IMR-90 (cell line): ENCODE data around the gene NOL12. TPM values are rescaled to one million over a fixed set of nuclear protein-coding genes. Genes with fewer than 3 reads are reported as not detected.

Experiments used
- ATAC-seq: fragments of 200-7000 bp; cut with Tn5 transposase; 2 replicates; pipeline ENCODE4 v1.9.1; 2020; ENCODE audit warnings: low read depth, mild to moderate bottlenecking, moderate library complexity
- BruUV-seq: library from RNA; stranded (reverse); fragments of 400-500 nt; replicated peaks from 2 replicates; lab custom pipeline; 2021; lab: Mats Ljungman, UMichigan
- CTCF ChIA-PET: fragments of 300-600 bp; formaldehyde crosslinking; extraction: SDS; loops from one replicate; lab custom pipeline; 2021; ENCODE audit warnings: antibody characterized with exemption; lab: Yijun Ruan, JAX
- POLR2A ChIA-PET: fragments of 300-600 bp; sonication (Branson Sonifier 250); formaldehyde crosslinking; loops from one replicate; lab custom pipeline; 2022; ENCODE audit warnings: antibody characterized with exemption; ENCODE audit not compliant: unreplicated experiment; lab: Charles Lee
- DNase-seq: peaks from one replicate; pipeline ENCODE4 v3.0.0; 2013
- H2AFZ ChIP-seq: replicated peaks from 2 replicates; pipeline ENCODE3; 2013; ENCODE audit warnings: low read length, mild to moderate bottlenecking; ENCODE audit not compliant: poor library complexity
- H2AK5ac ChIP-seq: 2 replicates; pipeline ENCODE4 v1.6.1; 2013; ENCODE audit warnings: low read depth, low read length, inconsistent platforms
- H2AK9ac ChIP-seq: replicated peaks from 2 replicates; pipeline ENCODE3; 2013; ENCODE audit warnings: mild to moderate bottlenecking, low read depth, low read length, moderate library complexity; ENCODE audit not compliant: poor library complexity
- H2BK120ac ChIP-seq: 2 replicates; pipeline ENCODE4 v1.6.1; 2013; ENCODE audit warnings: low read depth, low read length, inconsistent platforms
- H2BK15ac ChIP-seq: 3 replicates; pipeline ENCODE4 v1.6.1; 2013; ENCODE audit warnings: low read depth, low read length, inconsistent platforms
- H2BK20ac ChIP-seq: 2 replicates; pipeline ENCODE4 v1.6.1; 2013; ENCODE audit warnings: low read depth, mild to moderate bottlenecking, inconsistent platforms, low read length, moderate library complexity
- H2BK5ac ChIP-seq: 2 replicates; pipeline ENCODE4 v1.6.1; 2013; ENCODE audit warnings: mild to moderate bottlenecking, low read depth, low read length, inconsistent platforms; ENCODE audit not compliant: poor library complexity, severe bottlenecking
- H3K14ac ChIP-seq: replicated peaks from 2 replicates; pipeline ENCODE4 v1.6.1; 2013; ENCODE audit warnings: low read depth, low read length, inconsistent platforms
- H3K18ac ChIP-seq: 2 replicates; pipeline ENCODE4 v1.6.1; 2013; ENCODE audit warnings: low read depth, low read length, control low read depth
- H3K23ac ChIP-seq: 2 replicates; pipeline ENCODE4 v1.6.1; 2013; ENCODE audit warnings: low read depth, low read length, inconsistent platforms
- H3K27ac ChIP-seq: 2 replicates; pipeline ENCODE4 v1.5.1; 2013; ENCODE audit warnings: mild to moderate bottlenecking, control low read depth, low read length; ENCODE audit not compliant: insufficient read depth
- H3K27me3 ChIP-seq: 2 replicates; pipeline ENCODE4 v1.6.1; 2013; ENCODE audit warnings: low read length; ENCODE audit not compliant: control insufficient read depth, insufficient read depth
- H3K36me3 ChIP-seq: 2 replicates; pipeline ENCODE4 v1.6.1; 2013; ENCODE audit warnings: low read length, mixed read lengths; ENCODE audit not compliant: control insufficient read depth, insufficient read depth
- H3K4ac ChIP-seq: 2 replicates; pipeline ENCODE4 v1.6.1; 2013; ENCODE audit warnings: low read depth, low read length, inconsistent platforms
- H3K4me1 ChIP-seq: 2 replicates; pipeline ENCODE4 v1.6.1; 2013; ENCODE audit warnings: low read length, mixed read lengths; ENCODE audit not compliant: control insufficient read depth, insufficient read depth
- H3K4me2 ChIP-seq: 2 replicates; pipeline ENCODE4 v1.6.1; 2013; ENCODE audit warnings: low read depth, mild to moderate bottlenecking, control low read depth, low read length, moderate library complexity
- H3K4me3 ChIP-seq: 2 replicates; pipeline ENCODE4 v1.5.1; 2013; ENCODE audit warnings: low read depth, mild to moderate bottlenecking, control low read depth, low read length, moderate library complexity; ENCODE audit not compliant: insufficient read depth
- H3K56ac ChIP-seq: 2 replicates; pipeline ENCODE4 v1.6.1; 2013; ENCODE audit warnings: low read length, inconsistent platforms; ENCODE audit not compliant: insufficient read depth; ENCODE audit errors: extremely low read depth
- H3K79me1 ChIP-seq, 2 experiments: 2 replicates each; pipeline ENCODE4 v1.6.1; 2013; ENCODE audit warnings: low read length in 2 of 2, inconsistent platforms in 1 of 2, low read depth in 1 of 2
- H3K9ac ChIP-seq: 2 replicates; pipeline ENCODE4 v1.6.1; 2013; ENCODE audit warnings: low read depth, low read length, control low read depth
- H3K9me1 ChIP-seq: 2 replicates; pipeline ENCODE4 v1.6.1; 2013; ENCODE audit warnings: low read length, inconsistent platforms; ENCODE audit not compliant: insufficient read depth
- H3K9me3 ChIP-seq: 2 replicates; pipeline ENCODE4 v1.6.1; 2013; ENCODE audit warnings: low read length; ENCODE audit not compliant: control insufficient read depth, insufficient read depth
- H4K20me1 ChIP-seq: 2 replicates; pipeline ENCODE4 v1.6.1; 2013; ENCODE audit warnings: low read length, inconsistent platforms; ENCODE audit not compliant: insufficient read depth
- H4K5ac ChIP-seq: 2 replicates; pipeline ENCODE4 v1.6.1; 2013; ENCODE audit warnings: mild to moderate bottlenecking, low read depth, low read length, control low read depth
- H4K8ac ChIP-seq, 2 experiments: 2 replicates each; pipeline ENCODE4 v1.6.1; 2013; ENCODE audit warnings: low read depth in 2 of 2, low read length in 2 of 2, control low read depth in 1 of 2, inconsistent platforms in 1 of 2
- H4K91ac ChIP-seq: 2 replicates; pipeline ENCODE4 v1.6.1; 2013; ENCODE audit warnings: low read depth, low read length, inconsistent platforms; ENCODE audit not compliant: insufficient read depth
- BHLHE40 ChIP-seq: fragments of 150-350 bp; IDR thresholded peaks from 2 replicates; pipeline ENCODE4 v1.6.1; 2016; ENCODE audit warnings: mild to moderate bottlenecking, low read depth, low read length
- FOS ChIP-seq: fragments of 150-350 bp; IDR thresholded peaks from 2 replicates; pipeline ENCODE4 v1.6.1; 2016; ENCODE audit warnings: low read depth, low read length
- MAZ ChIP-seq: IDR thresholded peaks from 2 replicates; pipeline ENCODE4 v1.6.1; 2012; ENCODE audit warnings: low read depth, mild to moderate bottlenecking, low read length, improper control_type of control experiment, moderate library complexity, borderline replicate concordance
- NFE2L2 ChIP-seq: fragments of 150-350 bp; IDR thresholded peaks from 2 replicates; pipeline ENCODE4 v1.6.1; 2016; ENCODE audit warnings: low read depth, mild to moderate bottlenecking, low read length
- POLR2A ChIP-seq: IDR thresholded peaks from 2 replicates; pipeline ENCODE4 v1.6.1; 2012; ENCODE audit warnings: mild to moderate bottlenecking, low read depth, low read length
- RAD21 ChIP-seq: IDR thresholded peaks from 2 replicates; pipeline ENCODE4 v1.6.1; 2012; ENCODE audit warnings: low read length, improper control_type of control experiment
- RCOR1 ChIP-seq: IDR thresholded peaks from 2 replicates; pipeline ENCODE4 v1.6.1; 2012; ENCODE audit warnings: mild to moderate bottlenecking, low read length, improper control_type of control experiment; ENCODE audit not compliant: insufficient replicate concordance
- RFX5 ChIP-seq: IDR thresholded peaks from 2 replicates; pipeline ENCODE4 v1.8.0; 2012; ENCODE audit warnings: low read depth, mild to moderate bottlenecking, low read length, moderate library complexity
- WGBS, 2 experiments: methylation state at CpG; one replicate each; pipeline versions ENCODE4 v1.1.5 to v1.1.7; 2013; ENCODE audit warnings: missing lambda C conversion rate in 2 of 2; ENCODE audit not compliant: insufficient read length in 1 of 2; ENCODE audit errors: extremely low coverage in 2 of 2; 5-methylcytosine and 5-hydroxymethylcytosine counted together
- dilution Hi-C: fragments of 300-500 bp; cut with HindIII; formaldehyde crosslinking; loops from one replicate; pipeline ENCODE4 v1.14.3; 2018; ENCODE audit warnings: low sequenced_read_pairs; ENCODE audit not compliant: unreplicated experiment
- in situ Hi-C: fragments of 300-500 bp; cut with MboI; formaldehyde crosslinking; loops from 3 replicates; pipeline ENCODE4 v1.14.3; 2019; ENCODE audit warnings: low sequenced_read_pairs, inconsistent platforms, mixed read lengths
- intact Hi-C: fragments of 100-400 bp; cut with micrococcal nuclease; formaldehyde crosslinking; loops from 2 replicates; pipeline ENCODE4 v1.10.0; 2022
- polyA plus RNA-seq, 3 experiments: library from polyadenylated mRNA; depleted of rRNA; stranded (reverse); fragments of >200 nt; gene quantifications; 2 replicates each; pipeline ENCODE4 v1.2.3, GENCODE V29; 2012; ENCODE audit warnings: low replicate concordance in 1 of 3
- total RNA-seq: library from RNA; depleted of rRNA; stranded (reverse); fragments of >200 nt; gene quantifications from 2 replicates; pipeline ENCODE4 v1.2.3, GENCODE V29; 2012
- TF ChIP-seq, protein P1 (sequence below): conservative IDR thresholded peaks from 2 replicates; pipeline ENCODE4 v1.5.1; 2012; ENCODE audit warnings: mild to moderate bottlenecking, low read depth, low read length, improper control_type of control experiment
- TF ChIP-seq, protein P2 (sequence below): fragments of 150-350 bp; IDR thresholded peaks from 2 replicates; pipeline ENCODE4 v1.6.1; 2016; ENCODE audit warnings: low read depth, mild to moderate bottlenecking, low read length, moderate library complexity, borderline replicate concordance

Gene NOL12
- total and polyA plus RNA-seq, 2 of the 4 experiments (the other 2 are of a cell fraction), result 16.0 to 25.6 TPM

DNA sequence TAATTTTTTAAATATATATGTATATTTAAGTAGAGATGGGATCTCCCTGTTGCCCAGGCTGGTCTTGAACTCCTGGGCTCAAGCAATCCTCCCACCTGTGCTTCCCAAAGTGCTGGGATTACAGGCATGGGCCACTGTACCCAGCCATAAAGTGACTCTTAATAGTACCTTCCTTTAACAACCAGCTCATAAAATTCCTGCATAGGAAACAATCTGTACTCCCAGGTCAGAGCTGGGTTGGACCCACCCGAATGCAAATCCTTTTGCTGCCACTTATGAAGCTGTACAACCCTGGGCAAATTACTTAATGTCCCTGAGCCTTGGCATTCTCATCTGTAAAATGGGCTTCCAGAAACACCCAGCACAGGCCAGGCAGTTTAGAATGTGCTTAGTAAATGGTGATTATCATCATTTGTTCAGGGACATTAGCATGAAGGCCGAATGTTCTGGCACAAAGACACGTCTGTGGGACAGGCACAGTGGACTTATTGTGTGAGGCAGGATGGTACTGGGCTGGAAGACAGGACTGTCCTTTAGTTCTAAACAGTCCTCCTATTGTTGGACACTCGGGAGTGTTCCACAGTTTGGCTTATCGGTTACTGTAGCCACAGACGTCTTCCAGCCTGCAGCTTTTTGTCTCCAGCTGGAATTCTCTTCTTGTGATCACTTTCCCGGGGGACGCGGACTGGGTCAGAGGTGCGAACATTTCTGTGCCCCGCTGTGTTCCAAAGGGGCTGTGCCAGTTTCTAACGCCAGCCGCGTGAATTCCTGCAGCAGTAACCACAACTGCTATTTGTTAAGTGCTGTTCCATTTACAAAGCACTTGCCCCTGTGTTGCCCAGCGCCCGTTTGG is 21.7 kb upstream of the NOL12 start (continued):
- TF ChIP-seq, protein P1, sequence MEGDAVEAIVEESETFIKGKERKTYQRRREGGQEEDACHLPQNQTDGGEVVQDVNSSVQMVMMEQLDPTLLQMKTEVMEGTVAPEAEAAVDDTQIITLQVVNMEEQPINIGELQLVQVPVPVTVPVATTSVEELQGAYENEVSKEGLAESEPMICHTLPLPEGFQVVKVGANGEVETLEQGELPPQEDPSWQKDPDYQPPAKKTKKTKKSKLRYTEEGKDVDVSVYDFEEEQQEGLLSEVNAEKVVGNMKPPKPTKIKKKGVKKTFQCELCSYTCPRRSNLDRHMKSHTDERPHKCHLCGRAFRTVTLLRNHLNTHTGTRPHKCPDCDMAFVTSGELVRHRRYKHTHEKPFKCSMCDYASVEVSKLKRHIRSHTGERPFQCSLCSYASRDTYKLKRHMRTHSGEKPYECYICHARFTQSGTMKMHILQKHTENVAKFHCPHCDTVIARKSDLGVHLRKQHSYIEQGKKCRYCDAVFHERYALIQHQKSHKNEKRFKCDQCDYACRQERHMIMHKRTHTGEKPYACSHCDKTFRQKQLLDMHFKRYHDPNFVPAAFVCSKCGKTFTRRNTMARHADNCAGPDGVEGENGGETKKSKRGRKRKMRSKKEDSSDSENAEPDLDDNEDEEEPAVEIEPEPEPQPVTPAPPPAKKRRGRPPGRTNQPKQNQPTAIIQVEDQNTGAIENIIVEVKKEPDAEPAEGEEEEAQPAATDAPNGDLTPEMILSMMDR, result no peak
- TF ChIP-seq NFE2L2, result no peak

DNA sequence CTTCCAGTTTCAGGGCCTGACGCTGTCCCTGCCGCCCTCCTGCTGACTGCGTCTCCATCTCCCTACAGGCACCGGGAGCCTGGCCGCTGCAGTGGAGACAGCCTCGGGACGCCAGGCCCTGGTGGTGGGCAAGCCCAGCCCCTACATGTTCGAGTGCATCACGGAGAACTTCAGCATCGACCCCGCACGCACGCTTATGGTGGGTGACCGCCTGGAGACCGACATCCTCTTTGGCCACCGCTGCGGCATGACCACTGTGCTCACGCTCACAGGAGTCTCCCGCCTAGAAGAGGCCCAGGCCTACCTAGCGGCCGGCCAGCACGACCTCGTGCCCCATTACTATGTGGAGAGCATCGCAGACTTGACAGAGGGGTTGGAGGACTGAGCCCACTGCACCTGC is 20.7 kb upstream of the NOL12 start:
- H4K8ac ChIP-seq, result no peak overlapping the region
- 0 out of 2 replicates have a peak, but pooled peaks cover 7% of the 10 kb centered on the region for H3K9me1 ChIP-seq
- intact Hi-C loops, result no loop called here
- no peak overlapping the region for H2BK120ac ChIP-seq
- no peak overlapping the region for H2AK9ac ChIP-seq
- no peak overlapping the region for H2BK5ac ChIP-seq
- peaks cover 20% of the 10 kb centered on the region for H3K4me1 ChIP-seq
- no TSS peak for BruUV-seq
- ATAC-seq (no peak), DNase-seq (no peak)
- H3K4me3 ChIP-seq, result no peak overlapping the region
- H2BK15ac ChIP-seq, result no peak overlapping the region
- peaks cover 14% of the 10 kb centered on the region for H3K36me3 ChIP-seq
- POLR2A ChIA-PET, result no interaction called here
- H3K9me3 ChIP-seq, result no peaks in the 10 kb centered on the region
- dilution Hi-C loops, result no loop called here
- H4K20me1 ChIP-seq, result peaks cover 17% of the 10 kb centered on the region
- in situ Hi-C loops, result no loop called here
- no peaks in the 10 kb centered on the region for H3K27me3 ChIP-seq
- no peak overlapping the region for H3K23ac ChIP-seq
- WGBS, 2 experiments, result 98% methylated on average over 14 of the region's 24 CpGs; no CpG with 5 or more reads in 1 of the 2 experiments
- H3K4ac ChIP-seq, result no peak overlapping the region
- H4K91ac ChIP-seq, result no peak overlapping the region
- CTCF ChIA-PET, result no interaction called here
- H3K14ac ChIP-seq, result no peak overlapping the region
- peaks cover 36 to 85% of the 10 kb centered on the region in 2 experiments for H3K79me1 ChIP-seq
- no peak overlapping the region for H2AFZ ChIP-seq
- no peak overlapping the region for H2BK20ac ChIP-seq
- no peak overlapping the region for H3K9ac ChIP-seq
- no peak overlapping the region for H3K27ac ChIP-seq
- no peak overlapping the region for H4K5ac ChIP-seq
- peak overlapping the region; percentile 77; the same call in 1 of the 2 replicates for H2AK5ac ChIP-seq
- no peak overlapping the region for H3K56ac ChIP-seq
- no peak overlapping the region for H3K18ac ChIP-seq
- no peak overlapping the region for H3K4me2 ChIP-seq
- TF ChIP-seq BHLHE40 (no peak), RFX5 (no peak), MAZ (no peak), FOS (no peak), RCOR1 (no peak), NFE2L2 (no peak), RAD21 (no peak), POLR2A (no peak)
- TF ChIP-seq, protein P2, sequence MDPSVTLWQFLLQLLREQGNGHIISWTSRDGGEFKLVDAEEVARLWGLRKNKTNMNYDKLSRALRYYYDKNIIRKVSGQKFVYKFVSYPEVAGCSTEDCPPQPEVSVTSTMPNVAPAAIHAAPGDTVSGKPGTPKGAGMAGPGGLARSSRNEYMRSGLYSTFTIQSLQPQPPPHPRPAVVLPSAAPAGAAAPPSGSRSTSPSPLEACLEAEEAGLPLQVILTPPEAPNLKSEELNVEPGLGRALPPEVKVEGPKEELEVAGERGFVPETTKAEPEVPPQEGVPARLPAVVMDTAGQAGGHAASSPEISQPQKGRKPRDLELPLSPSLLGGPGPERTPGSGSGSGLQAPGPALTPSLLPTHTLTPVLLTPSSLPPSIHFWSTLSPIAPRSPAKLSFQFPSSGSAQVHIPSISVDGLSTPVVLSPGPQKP, result no peak
- TF ChIP-seq, protein P1, result no peak
